Activated T-helper 1 cell treated with anti-CD3 and anti-CD28 coated beads, Interleukin-2, amount 50 U/mL, for 16 hours (primary cell): ENCODE results near the gene CEBPE.

Experiments
- DNase-seq, 2 donors: peaks; one replicate each; pipeline ENCODE4 v3.0.0-alpha.2; 2020; ENCODE audit warnings: low read depth in 1 of 2, low spot score in 1 of 2

Gene CEBPE

DNA sequence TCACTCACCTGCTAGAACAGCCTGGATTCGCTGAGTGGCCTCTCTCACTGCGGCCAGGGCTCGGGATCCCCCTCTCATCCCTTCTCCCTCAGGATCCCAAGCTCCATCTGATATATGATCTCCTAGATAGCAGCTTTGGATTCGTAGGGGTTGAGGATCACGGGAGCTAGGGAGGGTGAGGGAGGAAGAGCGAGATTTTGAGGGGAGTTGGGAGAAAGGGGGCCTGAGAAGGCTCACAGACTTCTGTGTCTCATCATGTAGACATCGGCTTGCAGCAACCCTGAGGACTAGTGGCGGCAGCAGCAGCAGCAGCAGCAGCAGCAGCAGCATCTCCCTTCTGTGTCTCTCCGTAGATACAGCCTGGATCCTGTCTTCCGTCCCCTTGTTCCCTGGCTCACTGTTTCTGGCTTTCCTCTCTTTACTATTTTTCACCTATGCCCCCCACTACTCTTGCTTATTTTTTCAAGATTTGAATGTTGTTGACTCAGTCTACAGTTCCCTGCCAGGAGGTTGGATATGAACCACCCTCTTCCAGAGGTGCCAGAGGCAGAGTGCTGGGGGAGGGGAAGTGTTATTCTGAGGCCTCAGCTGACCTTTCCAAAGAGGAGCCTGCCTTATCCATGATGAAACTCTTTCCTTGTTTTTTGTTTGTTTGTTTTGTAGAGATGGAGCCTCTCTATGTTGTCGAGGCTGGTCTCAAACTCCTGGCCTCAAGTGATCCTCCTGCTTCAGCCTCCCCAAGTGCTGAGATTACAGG, 14.3 kb downstream of the CEBPE start, which contains the start of gene CIROP:
CIROP (minus strand) TSS at position 399 of the 757 bp plus-strand sequence; CDS start at position 330, 69 bp downstream.
- DNase-seq = no peak

DNA sequence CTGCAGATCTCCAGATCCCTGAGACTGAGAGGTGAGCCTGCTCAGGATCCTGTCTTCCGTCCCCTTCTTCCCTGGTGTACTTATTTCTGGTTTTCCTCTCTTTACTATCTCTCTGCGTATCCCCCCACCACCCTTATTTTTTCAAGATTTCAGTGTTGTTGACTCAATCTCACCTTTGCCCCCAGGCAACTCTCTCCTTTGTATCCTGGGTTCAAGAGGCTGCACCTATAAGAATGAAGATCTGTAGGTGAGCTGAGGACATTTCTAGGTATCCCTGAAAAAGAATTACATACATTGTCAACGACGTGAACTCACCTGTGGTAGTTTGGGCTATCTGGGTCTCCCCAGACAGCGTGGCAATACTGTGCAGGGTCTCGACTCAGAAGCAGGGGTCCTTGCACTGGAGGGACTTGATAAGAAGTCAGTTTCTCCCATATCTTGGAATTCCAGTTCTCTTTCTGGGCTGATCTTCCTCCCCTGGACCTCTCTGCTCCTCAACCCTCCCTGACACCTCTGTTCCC, 14.9 kb downstream of the CEBPE start:
- DNase-seq = no peak

GRCh38 chr14:23103581-23103980, 15.5 kb downstream of the CEBPE start:
- no peak for DNase-seq

- no peak for DNase-seq
Observed at GRCh38 chr14:23102801-23103200, 16.3 kb downstream of the CEBPE start.

- DNase-seq = no peak
Observed at GRCh38 chr14:23101986-23102625, 16.9 kb downstream of the CEBPE start.

DNA sequence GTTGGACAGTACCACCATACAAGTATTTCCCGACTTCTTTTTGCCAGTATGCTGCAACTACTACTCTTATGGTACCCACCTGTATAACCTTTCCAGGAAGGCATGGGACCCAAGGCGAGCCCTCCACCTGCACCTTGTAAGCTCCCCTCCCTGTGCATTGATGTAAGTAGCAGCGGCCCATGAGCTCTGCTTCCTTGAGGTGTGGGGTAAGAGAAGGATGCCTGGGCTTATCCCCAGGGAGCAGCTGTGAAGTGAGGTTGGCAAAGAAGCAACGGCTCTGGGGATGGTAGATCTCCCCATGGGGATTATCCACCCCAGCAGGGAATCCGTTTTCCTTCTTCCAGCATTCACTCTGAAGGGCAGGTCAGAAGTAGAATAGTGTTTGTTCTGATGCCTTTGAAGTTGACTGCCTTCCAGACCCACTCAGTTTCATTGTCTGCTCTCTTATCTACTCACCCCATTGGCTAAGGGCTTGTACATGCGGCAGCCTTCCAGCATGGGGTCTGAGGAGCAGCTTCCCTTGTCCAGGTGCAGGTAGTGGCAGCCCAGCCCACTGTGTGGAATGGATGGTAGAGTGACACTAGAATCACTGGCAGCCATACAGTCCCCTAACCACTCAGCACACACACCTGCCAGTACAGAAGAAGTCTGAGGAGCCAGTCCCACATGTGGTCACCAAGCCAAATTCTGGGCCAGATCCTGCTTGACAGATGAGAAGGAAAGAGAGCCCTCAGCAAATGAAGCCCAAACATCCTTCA, 17.7 kb downstream of the CEBPE start:
- no peak for DNase-seq

- no peak for DNase-seq
Observed at GRCh38 chr14:23099212-23099861, 19.7 kb downstream of the CEBPE start.

GRCh38 chr14:23097786-23098185, 21.3 kb downstream of the CEBPE start:
- DNase-seq = no peak

- DNase-seq = peak; percentile 98 to 99
Observed at GRCh38 chr14:23095196-23096108, 23.6 kb downstream of the CEBPE start, which contains the start of gene C14orf119. C14orf119 (plus strand) TSS chr14:23095505; CDS start chr14:23097659, 2,154 bp downstream.

- DNase-seq = peak; percentile 43 to 60
Observed at GRCh38 chr14:23094666-23095195, 24.3 kb downstream of the CEBPE start, which contains the start of gene ACIN1. ACIN1 (minus strand) TSS chr14:23095136; CDS start chr14:23095112, 24 bp downstream.

DNA sequence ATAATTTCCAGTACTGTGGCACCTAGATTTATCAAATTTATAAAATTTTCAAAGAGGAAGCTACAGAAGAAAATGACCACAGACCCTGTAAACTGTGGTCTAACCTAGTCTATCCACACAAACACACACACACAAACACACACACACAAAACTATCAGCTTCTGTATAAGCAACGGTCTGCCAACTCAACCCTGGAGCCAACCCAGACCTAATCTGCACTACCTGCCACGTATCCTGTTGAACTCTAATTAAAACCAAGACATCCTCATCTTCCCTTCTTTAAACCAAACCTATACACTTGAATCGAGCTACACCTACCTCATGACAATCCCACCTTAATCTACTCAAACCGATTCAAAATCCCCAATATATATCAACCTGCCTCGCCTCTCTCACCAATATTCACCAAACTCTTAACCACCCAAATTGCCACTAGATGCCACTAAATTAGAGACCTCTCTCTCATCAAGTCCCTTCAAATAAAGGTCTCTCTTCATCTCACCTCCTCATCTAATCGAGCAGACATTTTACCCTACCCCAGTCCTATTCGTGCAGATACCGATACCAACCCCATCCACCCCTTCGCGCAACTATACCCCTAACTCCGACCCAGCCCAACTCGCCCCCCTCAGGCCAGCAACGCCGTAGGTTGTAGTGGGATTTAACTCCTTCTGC, 24.9 kb downstream of the CEBPE start:
- DNase-seq = no peak

GRCh38 chr14:23093526-23093925, 25.5 kb downstream of the CEBPE start:
- DNase-seq = no peak

DNA sequence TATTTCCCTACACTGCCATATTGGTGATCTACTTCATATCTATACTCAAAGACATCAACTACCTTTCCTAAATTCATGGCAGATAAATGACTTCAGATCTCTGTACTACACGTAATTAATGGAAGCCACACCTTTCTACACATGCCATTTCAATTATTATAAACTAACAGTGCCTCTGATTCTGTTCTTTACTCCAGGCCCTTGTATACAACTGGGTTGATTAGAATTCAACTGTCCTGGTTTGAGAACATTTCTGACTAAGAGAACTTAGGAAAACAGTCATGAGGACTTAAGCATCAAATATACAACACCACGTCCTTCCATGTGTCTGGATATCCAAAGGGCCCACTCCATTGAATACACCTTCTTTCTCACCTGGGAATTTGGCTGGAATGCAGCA, 26.0 kb downstream of the CEBPE start:
- DNase-seq = no peak

- DNase-seq = no peak
Observed at GRCh38 chr14:23091294-23092225, 27.5 kb downstream of the CEBPE start.

DNA sequence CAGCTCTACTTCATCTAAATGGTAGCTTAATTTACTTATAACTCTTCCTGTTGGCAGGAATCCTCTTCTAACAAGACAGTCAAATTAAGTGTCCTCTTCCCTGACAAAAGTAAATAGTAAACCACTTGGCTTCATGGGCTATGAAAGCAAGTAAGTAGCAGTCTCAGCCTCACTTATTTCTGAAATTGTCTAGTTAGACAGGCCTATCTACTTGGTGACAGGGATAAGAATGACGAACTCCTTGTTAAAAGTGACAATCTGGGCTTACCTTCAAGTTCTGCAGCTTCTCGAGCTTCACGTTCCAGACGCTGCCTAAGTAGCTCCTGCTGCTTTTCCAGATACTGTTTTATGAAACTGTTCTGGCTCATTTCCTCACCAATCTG, 28.8 kb downstream of the CEBPE start:
- no peak for DNase-seq

- DNase-seq = no peak
Observed at GRCh38 chr14:23089498-23090253, 29.4 kb downstream of the CEBPE start.

DNA sequence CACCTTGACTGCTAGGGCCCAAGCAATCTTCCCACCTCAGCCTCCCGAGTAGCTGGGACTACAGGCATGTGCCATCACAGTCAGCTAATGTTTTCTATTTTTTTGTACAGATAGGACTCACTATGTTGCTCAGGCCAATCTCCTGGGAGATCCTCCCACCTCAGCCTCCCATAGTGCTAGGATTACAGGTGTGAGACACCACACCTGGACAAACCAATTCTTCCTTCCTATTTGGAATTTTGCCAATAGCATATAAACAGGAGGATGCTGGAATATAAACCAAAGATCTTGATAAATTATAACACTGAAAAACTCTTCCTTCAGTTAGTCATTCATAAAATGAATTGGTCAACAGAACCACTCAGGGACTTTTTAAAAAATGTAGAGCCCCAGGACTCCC, 32.5 kb downstream of the CEBPE start:
- DNase-seq = no peak
